ENCODE measurements around the gene KDR. TPM values are rescaled to one million over a fixed set of nuclear protein-coding genes. Genes with fewer than 3 reads are reported as not detected.

The KDR gene
- total RNA-seq, 1 donor from 2014 or later = 1.6 TPM

- DNase-seq (ENCODE audit: low read depth) = no peak
- H3K36me3 ChIP-seq (ENCODE audit: control insufficient read depth, insufficient read depth, low read length) = no peaks in the 10 kb centered on the region
- no peak for TF ChIP-seq CTCF (IDR thresholded peaks at IDR 0.05; ENCODE audit: insufficient read depth, low read length, poor library complexity, severe bottlenecking)
These were observed 37.0 kb upstream of the KDR start for GRCh38 chr4:55162396-55162795.

DNA sequence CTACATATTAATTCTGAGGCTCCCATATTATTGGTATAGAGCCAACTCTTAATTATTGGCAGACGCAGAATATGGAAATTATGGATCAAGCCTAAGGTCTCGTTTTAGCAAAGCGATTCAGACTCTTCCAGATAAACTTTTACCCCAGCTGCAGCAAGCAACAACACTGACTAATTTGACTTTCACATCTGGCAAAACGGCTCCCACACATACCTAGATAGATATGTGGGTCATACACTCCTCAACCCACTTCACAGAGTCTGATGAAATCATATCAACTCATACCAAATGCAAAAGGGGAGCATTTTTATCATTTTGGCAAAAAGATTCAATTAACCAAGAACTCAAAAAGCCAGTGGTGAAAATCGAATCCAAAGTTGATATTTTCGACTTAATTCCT is 36.3 kb upstream of the KDR start:
- no peaks in the 10 kb centered on the region for H3K27me3 ChIP-seq (ENCODE audit: control insufficient read depth, insufficient read depth, low read length)
- TF ChIP-seq CTCF (IDR thresholded peaks at IDR 0.05; ENCODE audit: insufficient read depth, low read length, poor library complexity, severe bottlenecking) = no peak
- H3K36me3 ChIP-seq (ENCODE audit: control insufficient read depth, insufficient read depth, low read length) = no peaks in the 10 kb centered on the region
- DNase-seq (ENCODE audit: low read depth) = no peak
- H3K4me3 ChIP-seq (ENCODE audit: low read depth, low read length) = no peak overlapping the region

More at GRCh38 chr4:55162396-55162795, 37.0 kb upstream of the KDR start:
- Histone ChIP-seq H3K4me3 (ENCODE audit: low read depth, low read length) (no peak overlapping the region), H3K27me3 (ENCODE audit: control insufficient read depth, insufficient read depth, low read length) (no peaks in the 10 kb centered on the region)

- Histone ChIP-seq H3K27me3 (ENCODE audit: control insufficient read depth, insufficient read depth, low read length) (no peaks in the 10 kb centered on the region), H3K36me3 (ENCODE audit: control insufficient read depth, insufficient read depth, low read length) (no peaks in the 10 kb centered on the region), H3K4me3 (ENCODE audit: low read depth, low read length) (no peak overlapping the region)
- DNase-seq (ENCODE audit: low read depth) = no peak
- no peak for TF ChIP-seq CTCF (IDR thresholded peaks at IDR 0.05; ENCODE audit: insufficient read depth, low read length, poor library complexity, severe bottlenecking)
These were observed 34.5 kb upstream of the KDR start for GRCh38 chr4:55159851-55160250.

DNA sequence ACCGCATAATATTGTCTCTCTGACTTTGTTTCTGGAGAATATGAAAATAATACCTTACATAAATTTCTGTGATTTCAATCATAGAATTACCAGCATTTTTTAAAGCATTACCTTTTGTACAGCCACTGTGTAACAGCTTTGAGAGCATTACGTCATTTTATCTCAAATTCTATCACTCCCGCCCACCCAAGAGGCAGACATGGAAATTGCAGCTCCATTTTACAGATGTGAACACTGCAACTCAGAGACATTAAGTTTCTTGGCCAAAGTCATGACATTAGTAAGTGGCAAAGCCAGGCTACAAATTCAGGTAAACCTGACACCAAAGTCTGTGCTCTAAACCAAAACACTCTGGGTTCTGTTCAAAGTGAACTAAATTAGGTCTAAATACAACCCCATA is 33.6 kb upstream of the KDR start:
- Histone ChIP-seq H3K36me3 (ENCODE audit: control insufficient read depth, insufficient read depth, low read length) (no peaks in the 10 kb centered on the region), H3K27me3 (ENCODE audit: control insufficient read depth, insufficient read depth, low read length) (no peaks in the 10 kb centered on the region), H3K4me3 (ENCODE audit: low read depth, low read length) (no peak overlapping the region)
- no peak for DNase-seq (ENCODE audit: low read depth)
- no peak for TF ChIP-seq CTCF (IDR thresholded peaks at IDR 0.05; ENCODE audit: insufficient read depth, low read length, poor library complexity, severe bottlenecking)

GRCh38 chr4:55157559-55158277 is 32.3 kb upstream of the KDR start:
- no peaks in the 10 kb centered on the region for H3K36me3 ChIP-seq (ENCODE audit: control insufficient read depth, insufficient read depth, low read length)
- no peaks in the 10 kb centered on the region for H3K27me3 ChIP-seq (ENCODE audit: control insufficient read depth, insufficient read depth, low read length)
- no peak for TF ChIP-seq CTCF (IDR thresholded peaks at IDR 0.05; ENCODE audit: insufficient read depth, low read length, poor library complexity, severe bottlenecking)
- H3K4me3 ChIP-seq (ENCODE audit: low read depth, low read length) = peak overlapping the region; percentile 28
- no peak for DNase-seq (ENCODE audit: low read depth)

DNA sequence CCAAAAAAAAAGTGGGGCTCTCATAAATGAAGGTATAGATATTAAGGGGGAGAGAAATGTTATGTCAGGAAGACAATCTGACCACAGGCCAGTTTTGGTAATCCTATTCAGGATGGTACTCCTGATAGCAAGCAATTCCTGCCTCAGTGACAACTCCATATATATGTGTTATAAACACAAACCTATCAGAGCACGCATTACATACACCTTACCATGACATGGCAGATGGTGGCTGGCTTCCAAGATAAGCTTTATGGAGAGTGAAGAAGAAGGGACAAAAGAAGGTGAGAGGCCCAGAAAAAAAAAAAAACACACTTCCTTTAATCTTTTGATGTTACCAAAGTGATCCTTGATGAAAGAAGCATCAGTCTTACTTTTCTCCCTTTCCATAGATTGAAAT is 29.5 kb upstream of the KDR start:
- no peaks in the 10 kb centered on the region for H3K27me3 ChIP-seq (ENCODE audit: control insufficient read depth, insufficient read depth, low read length)
- H3K4me3 ChIP-seq (ENCODE audit: low read depth, low read length) = no peak overlapping the region
- no peak for DNase-seq (ENCODE audit: low read depth)
- no peak for TF ChIP-seq CTCF (IDR thresholded peaks at IDR 0.05; ENCODE audit: insufficient read depth, low read length, poor library complexity, severe bottlenecking)
- no peaks in the 10 kb centered on the region for H3K36me3 ChIP-seq (ENCODE audit: control insufficient read depth, insufficient read depth, low read length)
